Measurements from ENCODE around the gene MMP17.
"Not testable (repeated sequence)": the region's sequence is repeated elsewhere in the genome, so short reads cannot be mapped to it uniquely, and the experiment has no call there.

MMP17 gene

GRCh38 chr12:131867471-131867870, 39.3 kb downstream of the MMP17 start:
- no peak for DNase-seq

GRCh38 chr12:131867891-131868675, 39.9 kb downstream of the MMP17 start:
- DNase-seq: no peak

- DNase-seq: no peak
These were observed 41.8 kb downstream of the MMP17 start for GRCh38 chr12:131869871-131870418.

DNA sequence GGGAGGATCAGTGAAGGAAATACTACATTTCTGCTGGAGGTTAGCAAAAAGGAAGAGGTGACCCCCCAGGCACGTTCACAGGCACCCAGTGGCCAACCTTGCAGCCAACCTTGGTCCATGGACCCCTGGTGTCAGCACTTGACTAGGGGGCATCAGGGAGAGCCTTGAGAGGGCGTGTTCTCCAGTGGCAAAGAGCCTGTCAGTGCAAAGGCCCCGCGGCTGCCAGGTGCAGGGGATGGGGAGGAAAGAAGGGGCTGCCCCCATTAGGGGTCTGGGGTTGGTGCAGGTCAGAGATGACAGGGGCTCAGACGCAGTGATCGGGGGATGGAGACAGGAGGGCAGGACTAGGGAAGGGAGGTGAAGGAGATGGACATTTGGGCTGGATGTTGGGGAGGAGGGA, 43.5 kb downstream of the MMP17 start:
- no peak for DNase-seq

DNA sequence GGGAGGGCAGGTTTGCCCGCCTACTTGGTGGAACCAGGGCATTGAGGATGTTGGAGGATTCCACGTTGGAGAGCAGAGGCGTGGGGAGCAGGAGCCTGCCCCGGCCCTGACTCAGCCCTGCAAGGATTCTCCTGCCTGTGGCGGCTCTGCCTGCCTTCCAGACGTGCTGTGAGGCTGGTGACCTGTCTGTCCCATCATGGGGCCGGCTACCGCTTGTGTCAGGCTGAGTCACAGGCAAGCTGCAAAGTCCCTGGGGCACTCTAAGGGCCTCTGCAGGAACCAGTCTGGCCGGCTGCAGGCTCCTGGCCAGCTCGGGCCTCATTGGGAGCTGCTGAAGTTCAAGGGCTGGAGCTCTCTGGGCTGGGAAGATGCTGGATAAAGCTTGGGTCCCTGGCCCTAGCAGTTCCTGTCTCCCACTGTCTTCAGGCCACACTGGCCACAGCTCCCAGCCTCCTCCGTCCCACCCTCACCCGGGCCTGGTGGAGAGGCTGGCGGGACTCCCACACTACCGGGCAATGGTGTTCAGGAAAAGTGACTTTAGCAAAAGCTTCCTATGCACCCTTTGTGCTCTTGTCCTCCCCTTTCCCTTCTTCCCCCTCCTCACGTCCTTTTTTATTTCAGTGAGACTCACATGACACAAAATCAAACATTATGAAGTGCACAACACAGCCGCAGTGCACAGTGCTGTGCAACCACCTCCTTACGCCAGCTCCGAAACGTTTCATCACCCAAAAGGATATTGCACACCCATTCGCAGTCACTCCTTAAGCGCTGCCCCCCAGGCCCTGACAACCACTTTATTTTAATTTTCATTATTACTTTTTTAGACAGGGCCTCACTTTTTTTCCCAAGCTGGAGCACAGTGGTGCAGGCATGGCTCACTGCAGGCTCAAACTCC, 44.2 kb downstream of the MMP17 start:
- DNase-seq: no peak

GRCh38 chr12:131873293-131873692, 45.1 kb downstream of the MMP17 start:
- no peak for DNase-seq

DNA sequence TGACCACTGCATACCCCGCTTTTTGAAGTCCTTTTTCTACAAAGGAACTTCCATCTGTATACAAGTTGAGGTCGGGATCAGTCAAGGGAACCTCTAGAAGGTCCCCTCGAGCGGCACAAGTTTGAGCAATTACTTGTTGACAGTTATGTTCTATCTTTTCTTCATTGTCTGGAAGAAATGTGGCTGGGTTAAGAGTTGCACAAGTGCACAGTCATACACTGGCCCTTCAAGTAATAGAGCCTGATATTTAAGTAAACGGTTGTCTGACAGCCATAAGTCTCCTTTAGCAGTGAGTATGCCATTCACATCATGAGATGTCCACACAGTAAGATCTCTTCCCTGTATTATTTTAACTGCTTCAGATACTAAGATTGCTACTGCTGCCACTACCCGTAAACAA, 46.8 kb downstream of the MMP17 start:
- DNase-seq: not testable (repeated sequence)

GRCh38 chr12:131877216-131877615, 49.0 kb downstream of the MMP17 start:
- DNase-seq: not testable (repeated sequence)

GRCh38 chr12:131878436-131878835, 50.2 kb downstream of the MMP17 start:
- DNase-seq: not testable (repeated sequence)

DNA sequence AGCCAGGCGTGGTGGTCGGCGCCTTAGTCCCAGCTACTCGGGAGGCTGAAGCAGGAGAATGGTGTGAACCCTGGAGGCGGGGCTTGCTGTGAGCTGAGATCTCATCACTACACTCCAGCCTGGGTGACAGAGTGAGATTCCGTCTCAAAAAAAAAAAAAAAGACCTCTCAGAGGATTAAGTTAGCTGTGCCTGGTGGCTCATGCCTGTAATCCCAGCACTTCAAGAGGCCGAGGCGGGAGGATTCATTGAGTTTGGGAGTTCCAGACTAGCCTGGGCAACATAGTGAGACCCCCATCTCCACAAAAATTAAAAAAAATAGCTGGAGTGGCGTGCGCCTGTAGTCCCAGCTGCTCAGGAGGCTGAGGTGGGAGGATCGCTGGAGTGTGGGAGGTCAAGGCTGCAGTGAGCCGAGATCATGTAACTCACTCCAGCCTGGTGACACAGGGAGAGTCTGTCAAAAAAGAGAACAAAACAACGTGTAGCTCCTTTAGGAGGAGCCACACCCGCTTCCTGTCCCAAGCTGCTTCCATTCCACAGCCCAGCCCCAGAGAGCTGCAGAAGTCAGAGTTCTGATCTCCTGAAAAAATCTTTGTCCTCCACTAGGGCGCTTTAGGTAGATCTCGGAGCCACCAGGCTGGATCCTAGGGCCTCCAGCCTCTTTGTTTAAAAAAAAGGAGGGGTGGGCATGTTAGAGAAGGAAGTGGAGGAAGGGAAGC, 54.8 kb downstream of the MMP17 start:
- no peak for DNase-seq

DNA sequence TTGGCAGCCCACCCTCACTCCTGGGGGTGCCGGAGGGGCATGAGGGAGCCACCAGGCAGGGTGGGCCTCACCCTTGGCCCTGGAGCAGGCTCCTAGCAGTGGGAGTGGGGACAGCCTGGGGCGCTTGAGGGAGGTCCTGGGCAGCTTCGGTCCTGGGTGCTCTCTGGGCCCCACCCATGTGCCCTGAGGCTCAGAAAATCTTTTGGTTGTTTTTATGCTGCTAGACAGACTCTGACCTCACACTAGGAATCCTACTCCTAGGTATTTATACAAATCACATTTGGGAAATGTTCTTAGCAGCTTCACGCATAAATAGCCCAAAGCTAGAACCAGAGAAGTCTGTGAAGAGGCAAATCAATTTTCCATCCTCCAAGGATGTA, 55.3 kb downstream of the MMP17 start:
- DNase-seq: no peak

- DNase-seq: not testable (repeated sequence)
These were observed 56.9 kb downstream of the MMP17 start for GRCh38 chr12:131885076-131885475.

- no peak for DNase-seq
These were observed 57.4 kb downstream of the MMP17 start for GRCh38 chr12:131885543-131886057.

DNA sequence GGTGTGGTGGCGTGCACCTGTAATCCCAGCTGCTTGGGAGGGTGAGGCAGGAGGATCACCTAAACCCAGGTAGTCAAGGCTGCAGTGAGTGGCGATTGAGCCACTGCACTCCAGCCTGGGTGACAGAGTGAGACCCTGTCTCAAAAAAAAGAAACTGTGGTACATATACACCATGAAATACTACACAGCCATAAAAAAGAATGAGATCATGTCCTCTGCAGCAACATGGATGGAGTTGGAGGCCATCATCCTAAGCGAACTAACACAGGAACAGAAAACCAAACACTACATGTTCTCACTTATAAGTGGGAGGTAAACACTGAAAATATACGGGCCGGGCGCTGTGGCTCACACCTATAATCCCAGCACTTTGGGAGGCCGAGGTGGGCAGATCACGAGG, 63.5 kb downstream of the MMP17 start:
- not testable (repeated sequence) for DNase-seq

DNA sequence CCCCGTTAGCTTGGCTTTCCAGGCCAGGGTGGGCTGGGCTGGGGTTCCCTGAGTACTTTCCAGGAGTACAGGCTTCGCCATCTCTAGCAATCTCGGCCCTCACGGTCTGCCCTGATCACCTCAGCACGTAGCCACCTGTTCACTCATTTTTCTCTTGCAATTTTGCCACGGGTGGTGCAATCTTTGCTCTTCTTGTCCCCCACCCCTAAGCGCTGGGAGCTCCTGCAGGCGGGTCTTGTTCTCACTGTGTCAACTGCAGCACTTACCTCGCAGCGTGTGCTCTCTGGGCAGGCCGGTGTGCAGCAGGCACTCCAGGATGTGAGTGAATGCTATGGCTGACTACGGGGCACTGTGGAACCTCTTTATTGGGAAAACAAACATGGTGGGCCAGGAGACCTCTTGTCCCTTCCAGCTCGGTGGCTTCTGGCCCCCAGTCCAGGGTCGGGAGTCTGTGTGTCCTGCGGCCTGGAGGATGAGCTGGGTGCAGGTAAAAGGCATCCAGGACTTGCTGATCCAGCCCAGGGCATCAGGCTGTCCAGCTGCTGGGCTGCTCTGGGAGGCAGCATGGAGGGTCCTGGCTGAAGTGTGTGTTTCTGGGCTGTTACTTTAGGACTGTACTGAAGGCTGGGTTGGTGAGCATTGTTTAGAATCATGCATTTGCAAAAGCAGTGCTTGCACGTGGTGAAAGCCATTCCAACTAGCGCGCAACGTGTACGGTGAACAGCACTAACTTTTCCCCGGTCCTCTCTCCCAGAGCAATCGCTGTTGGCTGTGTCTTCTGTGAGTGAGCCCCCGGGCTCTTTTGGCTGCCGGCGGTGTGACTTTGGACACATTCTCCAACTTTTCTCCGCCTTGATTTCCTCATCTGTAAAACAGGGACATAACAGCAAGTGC, 64.8 kb downstream of the MMP17 start:
- DNase-seq: no peak

DNA sequence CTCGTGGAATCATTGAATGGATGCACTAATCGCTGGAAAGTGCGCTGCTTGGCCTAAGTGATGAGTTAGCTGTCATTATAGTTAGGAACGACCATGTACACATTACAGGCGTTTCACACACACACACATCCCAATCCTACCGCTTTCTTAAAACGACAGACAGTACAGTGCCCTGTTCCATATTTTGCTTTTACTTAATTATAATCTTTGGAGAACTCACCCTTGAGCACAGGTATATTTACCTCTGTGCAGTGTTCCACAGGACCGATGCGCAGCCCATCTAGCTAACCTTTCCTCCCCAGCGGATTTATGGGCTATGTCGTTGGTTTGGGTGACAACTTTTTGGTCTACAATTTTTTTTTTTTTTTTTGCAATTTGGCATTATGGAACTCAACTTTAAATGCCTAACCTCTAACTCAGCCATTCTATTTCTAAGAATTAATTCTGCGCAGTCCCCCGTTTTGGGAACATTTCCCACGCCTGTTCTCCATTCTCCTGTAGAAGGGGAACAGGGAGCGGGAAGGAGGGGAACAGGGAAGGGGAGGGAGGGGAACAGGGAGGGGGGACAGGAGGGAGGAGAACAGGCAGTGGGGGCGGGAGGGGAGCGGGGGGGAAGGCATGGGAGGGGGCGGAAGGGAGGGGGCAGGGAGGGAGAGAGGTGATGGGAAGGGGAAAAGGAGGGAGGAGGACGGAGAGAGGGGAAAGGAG, 65.6 kb downstream of the MMP17 start:
- DNase-seq: no peak

GRCh38 chr12:131894313-131894860, 66.2 kb downstream of the MMP17 start, which contains the start of gene ULK1:
Gene ULK1, plus strand, starts transcription at chr12:131894622. Its CDS starts 380 bp downstream, at chr12:131895002.
- peak; percentile 85 to 92 (median 86) for DNase-seq

DNA sequence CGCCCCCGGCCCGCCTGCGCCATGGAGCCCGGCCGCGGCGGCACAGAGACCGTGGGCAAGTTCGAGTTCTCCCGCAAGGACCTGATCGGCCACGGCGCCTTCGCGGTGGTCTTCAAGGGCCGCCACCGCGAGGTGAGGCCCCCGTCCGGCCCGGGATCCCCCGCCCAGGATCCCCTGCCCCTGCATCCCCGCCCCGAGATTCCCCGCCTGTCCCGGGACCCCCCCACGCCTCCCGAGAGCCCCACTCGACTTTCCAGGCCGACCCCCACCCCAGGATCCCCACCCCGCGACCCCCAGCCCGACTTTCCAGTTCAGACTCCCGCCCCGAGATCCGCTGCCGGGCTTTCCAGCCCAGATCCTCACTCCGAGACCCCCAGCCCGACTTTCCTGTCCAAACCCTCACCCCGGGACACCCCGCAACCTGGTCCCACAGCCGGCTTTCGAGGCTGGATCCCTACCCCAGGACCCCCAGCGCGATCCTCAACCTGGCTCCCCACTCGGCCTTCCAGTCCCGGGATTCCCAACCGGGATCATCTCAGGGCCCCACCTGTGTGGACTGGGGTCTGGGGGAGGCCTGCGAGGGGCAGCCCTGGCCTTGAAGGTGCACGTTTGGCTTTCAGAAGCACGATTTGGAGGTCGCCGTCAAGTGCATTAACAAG, 66.9 kb downstream of the MMP17 start:
- no peak for DNase-seq

GRCh38 chr12:131895640-131896079, 67.5 kb downstream of the MMP17 start:
- no peak for DNase-seq
